SU-DHL-6 (cell line): ENCODE data around the gene SMAD3.

Experiments
- H2AFZ ChIP-seq: fragments of 200-600 bp; sonication (generic); 2 replicates; pipeline ENCODE4 v1.6.1; 2014; ENCODE audit warnings: low read depth, mild to moderate bottlenecking, moderate library complexity, mixed read lengths, antibody characterized with exemption, low read length; ENCODE audit not compliant: severe bottlenecking
- H3F3A ChIP-seq: fragments of 200-600 bp; shearing (Covaris generic); 2 replicates; pipeline ENCODE4 v1.6.0; 2016; ENCODE audit warnings: antibody characterized with exemption, mild to moderate bottlenecking; ENCODE audit not compliant: insufficient read depth
- H3K27ac ChIP-seq: fragments of 200-600 bp; sonication (generic); 2 replicates; pipeline ENCODE4 v1.5.1; 2016; ENCODE audit warnings: low read depth, mild to moderate bottlenecking, low read length, moderate library complexity, mixed read lengths
- H3K27me3 ChIP-seq: fragments of 200-600 bp; sonication (generic), shearing (Covaris generic); 2 replicates; pipeline ENCODE4 v1.6.0; 2014; ENCODE audit warnings: mild to moderate bottlenecking, low read length
- H3K36me3 ChIP-seq: fragments of 200-600 bp; sonication (generic); 2 replicates; pipeline ENCODE4 v1.6.1; 2014; ENCODE audit warnings: mild to moderate bottlenecking, low read length, mixed read lengths
- H3K4me2 ChIP-seq: fragments of 300-600, 200-600 bp; shearing (Covaris generic), sonication (generic); 2 replicates; pipeline ENCODE4 v1.6.0; 2014; ENCODE audit warnings: low read length, low read depth, mild to moderate bottlenecking; ENCODE audit not compliant: poor library complexity, severe bottlenecking
- H3K4me3 ChIP-seq: fragments of 200-600 bp; sonication (generic); 2 replicates; pipeline ENCODE4 v1.5.1; 2014; ENCODE audit warnings: antibody characterized with exemption, low read length, mild to moderate bottlenecking, mixed read lengths; ENCODE audit not compliant: insufficient read depth, poor library complexity, severe bottlenecking
- H3K79me2 ChIP-seq: fragments of 200-600 bp; sonication (generic); 2 replicates; pipeline ENCODE4 v1.6.1; 2014; ENCODE audit warnings: mild to moderate bottlenecking, low read length, moderate library complexity; ENCODE audit not compliant: insufficient read depth
- H3K9ac ChIP-seq: fragments of 200-600 bp; sonication (generic); 2 replicates; pipeline ENCODE4 v1.7.0; 2014; ENCODE audit warnings: mild to moderate bottlenecking, low read length
- H3K9me2 ChIP-seq: fragments of 200-600 bp; sonication (generic); replicated peaks from 2 replicates; pipeline ENCODE4 v1.6.1; 2014; ENCODE audit warnings: low read length; ENCODE audit not compliant: insufficient read depth
- H3K9me3 ChIP-seq: fragments of 200-600 bp; sonication (generic); 2 replicates; pipeline ENCODE4 v1.6.1; 2014; ENCODE audit warnings: low read length, mixed read lengths; ENCODE audit not compliant: insufficient read depth
- H4K20me1 ChIP-seq: fragments of 200-600 bp; sonication (generic); 2 replicates; pipeline ENCODE4 v1.6.1; 2014; ENCODE audit warnings: low read depth, mild to moderate bottlenecking, antibody characterized with exemption, low read length, moderate library complexity, mixed read lengths
- CTCF ChIP-seq: fragments of 200-600 bp; sonication (generic); IDR thresholded peaks from one replicate; pipeline ENCODE4 v1.5.1; 2017; ENCODE audit warnings: antibody characterized with exemption, mild to moderate bottlenecking, low read length, moderate library complexity; ENCODE audit not compliant: insufficient read depth, poor library complexity, severe bottlenecking
- EZH2phosphoT487 ChIP-seq: fragments of 200-600 bp; sonication (generic), shearing (Covaris generic); conservative IDR thresholded peaks from 2 replicates; pipeline ENCODE4 v1.6.1; 2018; ENCODE audit warnings: mild to moderate bottlenecking, antibody characterized with exemption, low read length, moderate library complexity, mixed read lengths

SMAD3 gene

GRCh38 chr15:67035886-67036285, 29.5 kb upstream of the SMAD3 start:
- H3K27me3 ChIP-seq = no peaks in the 10 kb centered on the region; the same call in 1 of the 2 replicates
- H3K4me2 ChIP-seq = no peak overlapping the region
- no peaks in the 10 kb centered on the region for H4K20me1 ChIP-seq
- H3K9ac ChIP-seq = no peak overlapping the region
- no peak overlapping the region for H2AFZ ChIP-seq
- H3K9me2 ChIP-seq = no peaks in the 10 kb centered on the region
- no peaks in the 10 kb centered on the region for H3K79me2 ChIP-seq
- H3F3A ChIP-seq = no peaks in the 10 kb centered on the region
- H3K27ac ChIP-seq = no peak overlapping the region
- TF ChIP-seq EZH2phosphoT487 (no peak), CTCF (no peak)
- H3K4me3 ChIP-seq = no peak overlapping the region
- H3K9me3 ChIP-seq = no peaks in the 10 kb centered on the region
- no peaks in the 10 kb centered on the region for H3K36me3 ChIP-seq

- Histone ChIP-seq H3K9ac (no peak overlapping the region), H3K4me3 (no peak overlapping the region), H3K9me2 (no peaks in the 10 kb centered on the region), H3K27me3 (no peaks in the 10 kb centered on the region; the same call in 1 of the 2 replicates), H3K36me3 (no peaks in the 10 kb centered on the region), H2AFZ (no peak overlapping the region), H4K20me1 (no peaks in the 10 kb centered on the region), H3K9me3 (no peaks in the 10 kb centered on the region), H3F3A (no peaks in the 10 kb centered on the region), H3K4me2 (no peak overlapping the region), H3K79me2 (no peaks in the 10 kb centered on the region), H3K27ac (no peak overlapping the region)
- TF ChIP-seq CTCF = no peak
These were observed 28.4 kb upstream of the SMAD3 start for GRCh38 chr15:67036775-67037555.

GRCh38 chr15:67037694-67038093, 27.7 kb upstream of the SMAD3 start:
- Histone ChIP-seq H3K9me2 (no peaks in the 10 kb centered on the region), H3K36me3 (no peaks in the 10 kb centered on the region), H3K4me3 (no peak overlapping the region), H3K27me3 (no peaks in the 10 kb centered on the region; the same call in 1 of the 2 replicates), H3K9me3 (no peaks in the 10 kb centered on the region), H4K20me1 (no peaks in the 10 kb centered on the region), H3K4me2 (no peak overlapping the region), H2AFZ (no peak overlapping the region), H3K79me2 (no peaks in the 10 kb centered on the region), H3K9ac (no peak overlapping the region), H3F3A (no peaks in the 10 kb centered on the region), H3K27ac (no peak overlapping the region)
- TF ChIP-seq CTCF (no peak), EZH2phosphoT487 (no peak)
